Lung (tissue), 12 donors: ENCODE data around the gene S100A12. TPM values are rescaled to one million over a fixed set of nuclear protein-coding genes. Genes with fewer than 3 reads are reported as not detected.
A peak's percentile ranks its signal among the peaks of the same experiment; 100 is the strongest.

ENCODE experiments used
- ATAC-seq: fragments of 200-7000 bp; cut with Tn5 transposase; one replicate; pipeline ENCODE4 v1.9.1; 2020; ENCODE audit warnings: moderate number of reproducible peaks; ENCODE audit not compliant: insufficient read depth, low FRiP score
- DNase-seq, 3 donors: peaks; one replicate each; pipeline ENCODE4 v3.0.0-alpha.2; 2013 to 2017
- H3K27ac ChIP-seq, 2 donors: one replicate each; pipeline ENCODE4 v1.5.1; 2013; ENCODE audit warnings: mild to moderate bottlenecking in 2 of 2, moderate library complexity in 2 of 2, control low read depth in 1 of 2, inconsistent platforms in 1 of 2, low read depth in 1 of 2, low read length in 1 of 2
- H3K27me3 ChIP-seq, 3 donors: one replicate each; pipeline ENCODE4 v1.5.1; 2013; ENCODE audit warnings: low read length in 2 of 3; ENCODE audit not compliant: control insufficient read depth in 3 of 3, insufficient read depth in 3 of 3
- H3K36me3 ChIP-seq, 4 donors: one replicate each; pipeline ENCODE4 v1.5.1; 2013; ENCODE audit warnings: low read length in 4 of 4, mild to moderate bottlenecking in 1 of 4, moderate library complexity in 1 of 4; ENCODE audit not compliant: control insufficient read depth in 4 of 4, insufficient read depth in 4 of 4
- H3K4me1 ChIP-seq, 5 donors: one replicate each; pipeline ENCODE4 v1.5.1; 2013; ENCODE audit warnings: low read length in 5 of 5, mild to moderate bottlenecking in 2 of 5, moderate library complexity in 1 of 5; ENCODE audit not compliant: control insufficient read depth in 5 of 5, insufficient read depth in 5 of 5
- H3K4me3 ChIP-seq: one replicate; pipeline ENCODE4 v1.5.1; 2013; ENCODE audit warnings: mild to moderate bottlenecking, control low read depth, moderate library complexity
- H3K9ac ChIP-seq, 2 donors: one replicate each; pipeline ENCODE4 v1.5.1; 2013; ENCODE audit warnings: low read length in 2 of 2, control low read depth in 1 of 2; ENCODE audit not compliant: insufficient read depth in 1 of 2
- H3K9me3 ChIP-seq, 4 donors: one replicate each; pipeline ENCODE4 v1.5.1; 2013; ENCODE audit warnings: low read length in 3 of 4, mild to moderate bottlenecking in 1 of 4, moderate library complexity in 1 of 4; ENCODE audit not compliant: control insufficient read depth in 4 of 4, insufficient read depth in 3 of 4
- CTCF ChIP-seq: IDR thresholded peaks from 2 replicates; pipeline ENCODE4 v1.5.1; 2012; ENCODE audit warnings: mild to moderate bottlenecking; ENCODE audit errors: control extremely low read depth, extremely low read depth
- WGBS, 2 donors: extraction: QIAGEN DNeasy Blood & Tissue Kit; methylation state at CpG; one replicate each; pipeline ENCODE4 v1.1.7; 2013; 5-methylcytosine and 5-hydroxymethylcytosine counted together
- polyA plus RNA-seq, 2 donors: library from polyadenylated mRNA; stranded (reverse); fragments of 200-250 nt; gene quantifications; one replicate each; pipeline ENCODE4 v1.2.1, GENCODE V29; 2013
- total RNA-seq, 2 donors: library from RNA; depleted of rRNA in 1 of 2; stranded (reverse); fragments of >200 nt in 1 of 2; gene quantifications; one replicate each; pipeline ENCODE4 v1.2.1, GENCODE V29; 2014 to 2021
- donor health status: control.
- donor health status: control.
- donor health status: Bipolar disorder and iron deficiency.
- donor health status: healthy.
- donor health status: DM: yes; HTN: yes; CAD: no.

Gene S100A12
- total and polyA plus RNA-seq, 4 donors: 14.9 to 1,191 (median 37.8) TPM

- Histone ChIP-seq H3K4me3 (no peak overlapping the region), H3K9me3 (peaks cover 0 to 7% (median 2%) of the 10 kb centered on the region in 4 donors), H3K27ac (no peak overlapping the region), H3K9ac (no peak overlapping the region), H3K4me1 (peaks cover 0 to 2% (median 0%) of the 10 kb centered on the region in 5 donors), H3K27me3 (no peaks in the 10 kb centered on the region), H3K36me3 (no peaks in the 10 kb centered on the region)
- no peak for TF ChIP-seq CTCF
- no peak for ATAC-seq
- DNase-seq: no peak
- 94 to 97% methylated on average over 23 of the region's 23 CpGs for WGBS, 2 donors
Measured at GRCh38 chr1:153380711-153381110, 5.3 kb upstream of the S100A12 start.

GRCh38 chr1:153379591-153379990 is 4.2 kb upstream of the S100A12 start:
- Histone ChIP-seq H3K4me3 (no peak overlapping the region), H3K27ac (no peak overlapping the region), H3K27me3 (no peaks in the 10 kb centered on the region), H3K9me3 (peaks cover 0 to 7% (median 2%) of the 10 kb centered on the region in 4 donors), H3K4me1 (peaks cover 0 to 2% (median 0%) of the 10 kb centered on the region in 5 donors), H3K9ac (no peak overlapping the region), H3K36me3 (no peaks in the 10 kb centered on the region)
- ATAC-seq (no peak), DNase-seq (no peak)
- WGBS, 2 donors: 90 to 93% methylated on average over 10 of the region's 10 CpGs
- no peak for TF ChIP-seq CTCF

- no peaks in the 10 kb centered on the region for H3K36me3 ChIP-seq
- peaks cover 0 to 2% (median 0%) of the 10 kb centered on the region in 5 donors for H3K4me1 ChIP-seq
- peak overlapping the region in 1 of 2 donors; percentile 34 for H3K27ac ChIP-seq
- H3K4me3 ChIP-seq: no peak overlapping the region
- ATAC-seq: no peak
- 29 to 62% methylated on average over 2 of the region's 2 CpGs for WGBS, 2 donors
- H3K9me3 ChIP-seq: no peaks in the 10 kb centered on the region
- H3K27me3 ChIP-seq: no peaks in the 10 kb centered on the region
- DNase-seq: no peak
- no peak overlapping the region for H3K9ac ChIP-seq
- TF ChIP-seq CTCF: no peak
Measured at GRCh38 chr1:153374071-153374470, 1.4 kb downstream of the S100A12 start.

GRCh38 chr1:153372571-153372970 is 2.9 kb downstream of the S100A12 start:
- Histone ChIP-seq H3K36me3 (no peaks in the 10 kb centered on the region), H3K4me3 (no peak overlapping the region), H3K9me3 (no peaks in the 10 kb centered on the region), H3K27ac (no peak overlapping the region), H3K27me3 (no peaks in the 10 kb centered on the region), H3K9ac (no peak overlapping the region), H3K4me1 (peaks cover 0 to 2% (median 0%) of the 10 kb centered on the region in 5 donors)
- no peak for TF ChIP-seq CTCF
- no peak for ATAC-seq
- DNase-seq: no peak
- WGBS, 2 donors: 89 to 96% methylated on average over 2 of the region's 2 CpGs
